COLO668 (cell line): Measurements from ENCODE around the gene PDE6H.

ENCODE experiments used
- DNase-seq: peaks from one replicate; lab custom pipeline; 2025; ENCODE audit not compliant: unreplicated experiment; lab: John Stamatoyannopoulos, UW

Gene PDE6H

DNA sequence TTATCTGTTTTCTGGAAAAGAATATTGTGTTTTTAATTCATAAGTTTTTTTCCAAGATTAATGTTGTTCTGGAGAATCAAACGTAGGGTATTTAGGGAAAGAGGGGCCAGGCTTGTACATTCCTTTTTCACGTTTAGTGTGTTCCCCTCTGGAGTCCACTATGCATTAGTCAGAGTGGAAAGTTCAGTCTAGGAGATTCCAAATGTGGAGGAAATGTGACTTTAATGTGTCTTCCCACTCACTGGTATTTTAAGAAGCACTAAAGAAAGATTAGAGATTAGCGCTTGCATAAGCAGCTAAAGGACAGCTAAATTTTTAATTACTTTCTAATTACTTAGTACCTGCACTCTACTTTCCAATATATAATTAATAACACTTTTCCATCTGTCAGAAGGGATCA lies 4.4 kb upstream of the PDE6H start:
- DNase-seq: no peak

DNA sequence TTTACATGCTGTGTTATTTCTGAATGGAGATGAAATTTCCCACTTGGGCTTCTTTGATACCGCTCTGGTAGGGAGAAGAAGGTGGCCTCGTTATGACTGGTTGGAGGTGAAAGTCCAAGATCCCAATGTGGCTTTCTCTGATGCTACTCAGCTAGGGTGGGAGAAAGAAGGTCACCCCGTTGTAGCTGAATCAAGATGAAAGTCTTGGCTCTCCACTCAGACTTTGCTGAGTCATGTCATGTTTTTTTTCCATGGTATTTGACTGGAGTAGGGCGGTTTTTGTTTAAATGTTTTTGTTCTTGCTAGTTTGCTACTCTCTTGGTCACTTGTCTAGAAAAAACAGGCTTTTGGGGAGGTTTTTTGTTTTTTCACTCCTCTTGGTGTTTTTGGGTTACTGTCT lies 2.4 kb upstream of the PDE6H start:
- DNase-seq: no peak

DNA sequence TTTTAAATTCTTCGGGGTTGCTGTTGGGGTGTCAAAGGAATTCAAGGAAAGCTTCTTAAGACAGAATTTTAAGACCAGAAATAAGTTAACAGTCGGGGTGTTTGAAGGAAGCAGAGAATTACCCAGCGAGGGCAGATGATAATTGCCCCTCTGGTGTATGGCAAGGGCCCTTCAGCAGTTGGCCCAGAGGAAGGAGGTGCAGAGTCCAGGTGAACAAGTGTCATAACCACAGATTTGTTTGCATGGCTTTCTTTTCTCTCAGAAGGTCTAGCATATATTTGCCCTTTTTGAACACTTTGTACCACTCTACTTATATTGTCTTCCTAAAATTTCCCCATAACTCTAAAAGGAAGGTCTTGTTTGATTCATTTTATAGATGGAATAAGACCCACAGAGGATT lies 1.8 kb downstream of the PDE6H start:
- DNase-seq: no peak

DNA sequence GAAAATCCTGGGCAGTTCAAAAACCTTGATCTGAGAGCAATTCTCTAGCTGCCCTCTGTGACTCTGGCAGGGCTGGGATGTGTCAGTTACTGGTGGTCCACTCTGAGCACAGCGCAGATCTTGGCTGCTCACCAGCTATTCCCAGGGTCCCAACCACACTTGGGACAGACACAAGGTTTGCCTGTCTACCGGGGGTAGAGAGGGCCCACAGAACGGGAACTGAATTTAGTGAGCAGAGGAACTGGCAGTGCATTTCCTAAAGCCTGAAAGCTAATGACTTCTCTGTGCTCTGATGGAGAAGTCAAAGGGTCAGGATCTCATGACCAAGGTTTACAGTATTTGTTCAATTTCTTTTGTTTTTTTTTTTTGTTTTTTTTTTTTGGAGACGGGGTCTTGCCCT lies 2.6 kb downstream of the PDE6H start:
- no peak for DNase-seq

DNA sequence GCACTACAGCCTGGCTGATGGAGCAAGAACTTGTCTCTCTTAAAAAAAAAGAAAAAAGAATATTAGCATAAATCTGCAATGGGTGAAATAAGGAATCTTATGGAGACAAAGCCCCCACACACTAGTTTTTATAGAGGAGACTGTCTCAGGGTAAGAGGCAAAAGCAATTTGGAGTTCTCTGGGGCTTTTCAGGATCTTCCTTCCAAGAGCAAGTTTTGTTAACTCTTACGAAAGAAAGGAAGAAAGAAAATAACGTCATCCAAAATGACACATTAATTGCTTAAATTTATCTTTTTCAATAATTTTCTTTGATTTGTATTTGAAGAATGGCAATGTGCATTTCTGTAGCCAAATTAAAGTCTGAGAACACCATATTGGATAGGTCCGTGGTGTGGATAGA lies 3.8 kb downstream of the PDE6H start:
- DNase-seq: no peak

DNA sequence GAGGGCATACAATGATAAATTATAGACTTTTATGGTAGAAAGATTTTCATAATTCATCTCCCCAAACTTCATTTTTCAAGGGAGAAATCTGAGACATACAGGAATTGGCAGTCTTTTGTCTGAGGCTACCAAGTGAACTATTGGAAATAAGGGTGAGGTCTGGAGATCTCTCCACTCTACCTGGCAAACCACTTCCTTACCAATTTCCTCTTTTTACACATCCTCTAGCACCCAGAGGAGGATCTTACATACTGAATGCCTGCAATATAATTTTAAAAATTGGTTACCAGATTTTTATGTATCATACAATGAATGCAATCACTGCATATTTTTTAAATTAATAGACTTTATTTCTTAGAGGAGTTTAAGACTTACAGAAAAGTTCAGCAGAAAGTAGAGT lies 6.6 kb downstream of the PDE6H start:
- DNase-seq: no peak

DNA sequence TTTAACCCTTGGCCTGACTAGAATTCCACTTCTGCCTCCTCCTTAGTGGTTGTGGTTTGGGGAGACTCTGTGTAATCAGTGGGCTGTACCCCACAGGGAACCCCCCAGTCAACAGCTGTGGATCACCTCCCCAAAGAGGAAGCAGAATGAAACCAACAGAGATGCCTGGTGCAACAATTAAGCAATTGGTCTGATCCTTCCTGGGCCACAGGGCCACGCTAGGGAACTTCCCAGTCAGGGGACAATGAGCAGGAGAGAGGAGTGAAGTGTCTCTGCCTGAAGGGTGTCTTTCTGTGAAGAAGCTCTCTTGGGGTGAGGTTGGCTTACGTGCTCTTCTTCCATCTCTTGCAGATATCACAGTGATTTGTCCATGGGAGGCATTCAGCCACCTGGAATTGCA lies 8.2 kb downstream of the PDE6H start:
- DNase-seq: no peak

DNA sequence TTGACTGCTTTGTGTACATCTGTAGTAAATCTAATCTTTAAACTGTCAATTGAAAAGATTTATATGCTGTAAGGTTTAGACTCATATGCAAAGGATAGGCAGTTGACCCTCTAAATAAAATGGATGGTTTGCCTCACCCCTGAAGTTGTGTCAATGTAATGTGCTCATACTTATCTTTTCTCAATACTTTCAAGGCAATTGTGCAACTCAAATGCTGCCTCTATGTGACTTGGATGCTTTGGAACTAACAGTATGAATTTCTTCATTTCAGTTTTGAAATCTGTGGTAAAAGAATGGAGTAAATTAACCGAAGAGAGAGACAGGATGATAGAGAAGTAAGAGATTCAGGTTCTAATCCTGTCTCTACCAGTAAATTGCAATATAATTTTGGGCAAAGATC lies 9.7 kb downstream of the PDE6H start:
- no peak for DNase-seq

DNA sequence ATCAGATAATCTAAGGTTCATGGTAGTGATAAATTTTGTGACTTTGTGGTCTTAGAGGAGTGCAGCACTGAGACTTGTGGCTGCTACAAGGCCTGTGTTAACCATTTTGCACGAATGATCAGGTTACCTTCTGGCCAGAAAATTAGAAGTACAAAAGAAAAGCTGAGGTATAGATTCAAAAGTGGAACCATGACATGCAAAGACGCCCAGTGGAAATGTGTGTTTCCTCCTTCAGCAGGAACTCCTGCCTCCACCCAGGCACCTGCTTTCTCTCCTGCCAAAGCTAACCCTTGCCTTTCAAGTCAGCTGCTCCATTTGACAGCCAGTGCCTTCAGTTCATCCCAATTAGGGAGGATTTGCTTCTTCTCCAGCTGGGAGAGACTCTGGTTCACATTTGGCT lies 10.1 kb downstream of the PDE6H start:
- DNase-seq: no peak

DNA sequence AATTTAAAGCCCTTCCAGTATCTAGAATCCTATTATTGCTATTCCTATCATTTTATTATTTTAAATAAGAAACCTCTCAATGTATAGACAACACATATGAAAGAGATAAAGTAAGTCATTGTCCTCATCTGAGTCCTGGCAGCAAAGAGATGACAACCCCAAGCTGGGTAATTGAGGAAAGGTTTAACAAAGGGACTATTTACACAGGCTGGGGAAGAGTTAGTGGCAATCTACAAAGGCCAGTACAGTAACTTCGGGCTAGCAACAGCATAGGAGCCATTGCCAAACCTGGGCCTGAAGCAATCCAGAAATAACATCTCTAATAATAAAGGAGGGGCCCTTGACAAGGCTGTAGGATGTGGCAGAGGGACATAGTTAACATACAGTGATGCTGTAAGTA lies 11.2 kb downstream of the PDE6H start:
- DNase-seq: no peak

DNA sequence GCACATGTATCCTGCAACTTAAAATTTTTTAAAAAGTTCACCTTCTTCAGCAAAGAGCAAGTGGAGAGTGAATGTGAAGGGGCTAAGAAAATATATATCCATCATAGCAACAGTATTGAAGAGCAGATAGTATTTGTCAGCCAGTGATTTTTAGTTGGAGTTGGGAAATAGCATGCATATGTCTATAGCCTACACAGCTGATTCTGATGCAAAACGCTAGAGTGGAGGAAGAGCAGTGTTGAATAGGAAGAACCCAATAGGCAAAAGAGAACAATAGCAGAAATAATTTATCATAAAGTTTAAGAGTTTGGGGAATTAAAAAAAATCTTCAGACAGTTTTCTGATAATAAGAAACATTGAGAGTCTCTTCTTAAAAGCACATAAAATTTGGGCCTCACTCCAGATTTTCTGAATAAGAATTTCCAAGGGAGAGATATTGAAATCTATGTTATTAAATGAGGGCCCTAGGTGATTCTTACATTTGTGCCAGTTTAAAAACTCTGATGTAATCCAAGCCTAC lies 12.0 kb downstream of the PDE6H start:
- DNase-seq: no peak

DNA sequence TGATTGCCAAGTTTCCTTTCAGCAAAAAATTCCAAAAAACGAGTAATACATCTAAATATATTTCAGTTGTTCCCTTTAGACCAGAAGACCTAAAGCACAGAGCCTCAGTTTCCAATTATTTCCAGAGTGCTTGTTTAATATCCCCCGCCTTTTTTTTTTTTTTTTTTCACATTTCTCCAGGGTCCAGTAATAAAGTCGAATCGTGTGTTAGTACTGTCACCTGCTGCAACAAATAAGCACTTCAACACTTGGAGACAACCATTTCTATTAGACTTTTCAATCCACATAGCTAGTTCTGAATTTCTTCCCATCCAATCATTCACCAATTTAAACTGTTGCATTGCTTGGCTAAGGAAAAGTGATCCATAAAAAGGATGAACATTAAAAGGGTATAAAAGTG lies 13.6 kb downstream of the PDE6H start:
- DNase-seq: no peak

DNA sequence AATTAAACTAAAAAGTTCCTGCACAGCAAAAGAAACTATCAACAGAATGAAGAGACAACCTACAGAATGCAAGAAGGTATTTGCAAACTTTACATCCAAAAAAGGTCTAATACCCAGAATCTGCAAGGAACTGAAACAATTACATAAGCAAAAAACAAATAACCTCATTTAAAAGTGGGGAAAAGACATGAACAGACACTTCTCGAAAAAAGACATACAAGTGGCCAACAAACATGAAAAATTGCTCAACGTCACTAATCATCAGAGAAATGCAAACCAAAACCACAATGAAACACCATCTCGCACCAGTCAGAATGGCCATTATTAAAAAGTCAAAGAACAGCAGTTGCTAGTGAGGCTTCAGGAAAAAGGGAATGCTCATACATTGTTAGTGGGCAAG lies 15.2 kb downstream of the PDE6H start:
- no peak for DNase-seq

DNA sequence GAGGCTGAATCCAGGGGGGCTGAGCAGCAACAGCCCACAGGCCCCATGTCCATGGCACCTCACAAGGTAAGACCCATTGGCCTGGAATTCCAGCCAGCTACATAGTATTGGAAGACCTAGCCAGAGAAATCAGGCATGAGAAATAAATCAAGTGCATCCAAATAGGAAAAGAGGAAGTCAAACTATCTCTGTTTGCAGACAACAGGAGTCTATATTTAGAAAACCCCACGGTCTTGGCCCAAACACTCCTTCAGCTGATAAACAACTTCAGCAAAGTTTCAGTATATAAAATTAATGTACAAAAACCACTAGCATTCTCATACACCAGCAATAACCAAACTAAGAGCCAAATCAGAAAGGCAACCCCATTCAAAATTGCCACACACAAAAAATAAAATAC lies 16.9 kb downstream of the PDE6H start:
- no peak for DNase-seq

DNA sequence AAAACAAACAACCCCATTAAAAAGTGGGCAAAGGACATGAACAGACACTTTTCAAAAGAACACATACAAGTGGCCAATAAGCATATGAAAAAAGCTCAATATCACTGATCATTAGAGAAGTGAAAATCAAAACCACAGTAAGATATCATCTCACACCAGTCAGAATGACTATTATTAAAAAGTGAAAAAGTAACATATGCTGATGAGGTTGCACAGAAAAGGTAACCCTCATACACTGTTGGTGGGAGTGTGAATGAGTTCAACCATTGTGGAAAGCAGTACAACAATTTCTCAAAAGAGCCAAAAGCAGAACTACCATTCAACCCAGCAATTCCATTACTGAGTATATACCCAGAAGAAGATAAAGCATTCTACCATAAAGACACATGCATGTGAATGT lies 18.2 kb downstream of the PDE6H start:
- no peak for DNase-seq

DNA sequence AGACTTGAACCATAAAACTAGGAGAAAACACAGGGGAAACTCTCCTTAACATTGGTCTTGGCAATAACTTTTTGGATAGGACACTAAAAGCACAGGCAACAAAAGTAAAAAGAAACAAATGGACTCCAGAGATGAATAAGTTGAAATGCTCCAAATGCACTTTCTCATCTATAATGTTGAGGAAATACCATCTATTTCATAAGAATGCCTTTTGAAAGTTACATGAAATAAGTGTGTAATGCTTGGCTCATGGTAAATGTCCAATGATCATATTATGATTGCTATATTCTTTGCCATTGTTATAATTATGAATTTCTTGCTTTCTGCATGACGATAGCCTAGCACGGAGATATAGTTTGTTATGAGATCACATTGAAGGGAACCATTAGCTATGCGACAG lies 19.8 kb downstream of the PDE6H start:
- no peak for DNase-seq

DNA sequence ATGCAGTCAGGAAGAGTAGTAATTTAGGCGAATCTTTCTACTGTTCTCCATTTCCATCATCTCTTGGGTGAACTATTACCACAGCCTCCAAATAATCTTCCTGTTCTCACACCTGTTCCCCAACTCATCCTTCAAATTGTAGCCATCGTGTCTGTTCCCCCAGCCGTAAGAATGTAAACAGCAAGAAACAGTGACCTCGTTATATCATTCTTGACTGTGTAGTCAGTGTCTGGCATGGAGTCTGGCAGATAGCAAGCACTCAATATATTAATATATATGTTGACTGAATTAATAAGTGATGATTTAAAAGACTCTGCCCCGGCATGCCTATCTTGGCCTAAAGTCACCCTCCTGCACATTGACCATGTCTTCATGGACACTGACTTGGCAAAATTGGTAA lies 20.3 kb downstream of the PDE6H start:
- no peak for DNase-seq

DNA sequence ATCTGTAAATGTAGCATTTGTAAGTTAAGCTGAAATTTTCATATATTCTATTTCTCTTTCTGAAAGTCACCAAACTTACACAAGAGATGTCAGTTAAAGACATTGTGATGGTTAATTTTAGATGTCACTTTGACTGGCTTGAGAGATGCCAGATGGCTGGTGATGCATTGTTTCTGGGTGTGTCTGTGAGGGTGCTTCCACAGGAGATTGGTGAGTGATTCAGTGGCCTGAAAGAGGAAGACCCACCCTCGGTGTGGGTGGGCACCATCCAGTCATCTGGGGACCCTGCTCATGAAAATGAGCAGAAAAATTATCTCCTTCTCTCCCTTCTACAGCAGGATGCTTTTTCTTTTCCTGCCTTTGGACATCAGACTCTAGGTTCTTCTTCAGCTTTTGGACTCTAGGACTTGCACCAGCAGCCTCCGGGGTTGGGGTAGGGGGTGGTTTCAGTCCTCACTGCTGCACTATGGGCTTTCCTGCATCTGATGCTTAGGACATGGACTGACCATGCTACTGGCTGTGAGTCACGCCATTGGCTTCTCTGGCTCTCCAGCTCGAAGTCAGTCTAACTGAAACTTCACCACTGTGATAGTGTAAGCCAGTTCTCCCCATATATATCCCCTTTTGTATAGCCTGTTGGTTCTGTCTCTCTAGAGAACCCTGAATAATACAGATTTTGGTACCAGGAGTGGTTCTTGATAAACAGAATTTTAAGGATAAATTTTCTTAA lies 20.9 kb downstream of the PDE6H start:
- DNase-seq: no peak

DNA sequence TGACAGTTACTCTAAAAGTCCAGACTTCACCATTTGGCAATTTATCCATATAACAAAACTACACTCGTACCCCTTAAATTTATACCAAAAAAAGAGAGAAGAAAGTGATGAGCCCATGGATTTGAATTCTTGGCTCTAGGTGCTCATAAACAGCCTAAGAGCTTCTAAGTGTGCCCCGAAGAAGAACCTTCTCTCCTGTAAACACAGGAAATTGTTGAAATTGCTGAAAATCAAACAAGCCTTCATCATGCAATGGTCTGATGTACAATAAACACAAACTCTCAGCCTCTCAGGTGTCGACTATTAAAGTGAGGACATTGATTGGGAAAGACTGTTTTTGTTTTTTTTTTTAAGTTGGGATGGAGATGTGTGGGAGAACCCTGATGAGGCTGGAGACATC lies 21.8 kb downstream of the PDE6H start:
- no peak for DNase-seq

DNA sequence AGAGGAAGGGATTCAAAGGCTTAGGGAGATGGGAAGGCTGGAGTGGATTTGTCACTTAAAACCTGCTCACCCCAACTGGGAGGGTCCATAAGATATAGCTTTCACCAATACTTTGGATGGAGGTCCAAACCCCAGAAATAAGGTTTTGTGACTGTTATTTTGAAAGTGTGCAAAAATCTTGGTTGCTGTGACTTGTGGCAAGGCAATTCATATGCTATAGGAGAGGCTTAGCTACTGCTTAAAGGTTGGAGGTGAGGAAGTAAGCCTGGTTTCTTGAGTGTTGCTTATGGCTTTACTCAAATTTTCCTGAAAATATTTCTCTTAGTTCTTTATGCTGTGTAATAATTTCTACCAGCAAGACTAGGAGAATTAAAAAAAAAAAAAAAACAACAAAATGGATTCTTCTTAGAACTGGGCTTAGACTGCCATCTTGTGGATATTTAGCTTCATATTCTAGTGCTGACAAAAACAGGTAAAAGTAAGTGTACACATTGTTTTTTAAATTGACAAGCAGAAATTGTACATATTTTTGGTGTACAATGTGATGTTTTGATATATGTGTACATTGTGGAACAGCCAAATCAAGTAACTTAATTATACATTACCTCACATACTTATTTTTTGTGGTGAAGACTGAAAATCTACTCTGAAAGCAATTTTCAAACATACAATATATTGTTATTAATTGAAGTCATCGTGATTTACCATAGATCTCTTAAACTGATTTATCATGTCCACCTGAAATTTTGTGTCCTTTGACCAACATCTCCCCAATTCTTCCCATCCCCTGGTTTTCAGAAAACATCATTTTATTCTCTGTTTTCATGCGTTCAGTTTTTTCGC lies 23.0 kb downstream of the PDE6H start:
- no peak for DNase-seq

DNA sequence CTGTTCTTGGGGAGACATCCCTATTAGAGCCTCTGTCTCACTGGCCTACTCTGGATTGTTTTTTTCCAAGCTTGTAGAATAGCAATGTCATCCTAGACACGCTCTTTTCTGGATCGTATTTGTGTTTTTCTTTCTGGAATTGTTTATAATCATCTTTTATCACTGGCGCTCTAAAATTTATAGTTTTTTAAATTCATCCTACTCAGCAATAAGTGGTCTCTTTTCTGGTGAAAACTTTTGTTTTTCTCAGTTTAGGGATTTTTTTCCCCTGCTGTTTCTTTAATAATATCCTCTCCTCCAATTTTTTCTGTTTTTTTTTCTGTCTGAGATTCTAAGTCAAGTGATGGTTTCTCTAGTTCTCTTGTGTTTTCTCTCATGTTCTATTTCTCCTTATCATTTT lies 25.2 kb downstream of the PDE6H start:
- DNase-seq: no peak

DNA sequence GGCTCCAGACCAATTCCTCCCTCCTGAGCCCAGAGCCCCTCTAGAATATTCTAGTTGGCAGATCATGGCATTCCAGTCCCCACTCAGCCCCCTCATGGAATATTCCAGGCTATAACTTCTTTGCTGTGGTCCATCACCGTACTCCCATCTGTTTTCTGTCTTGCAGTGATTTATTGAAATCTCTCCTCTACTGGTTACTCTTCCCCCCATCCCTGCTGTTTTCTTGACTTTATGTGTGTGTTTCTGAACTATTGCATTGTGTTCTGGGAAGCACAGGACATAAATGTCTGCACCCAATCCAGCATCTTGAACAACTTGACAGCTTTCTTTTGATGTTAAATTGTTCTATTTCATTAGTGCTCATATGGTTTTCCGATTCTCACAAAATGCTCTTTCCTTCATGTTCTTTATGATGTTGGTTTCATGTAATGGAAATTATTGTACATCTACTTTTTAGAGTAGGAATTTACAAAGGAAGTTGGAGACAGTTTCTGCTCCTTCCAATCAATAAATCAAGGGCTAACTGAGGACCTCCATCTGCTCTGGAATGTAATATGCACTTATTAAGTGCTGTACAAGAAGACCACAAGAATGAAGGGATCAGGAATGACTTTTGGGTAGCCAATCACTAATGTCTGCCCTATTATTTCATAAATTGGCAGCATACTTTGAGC lies 26.3 kb downstream of the PDE6H start:
- no peak for DNase-seq
